ENCODE results near the gene POLR2J. TPM values are rescaled to one million over a fixed set of nuclear protein-coding genes. Genes with fewer than 3 reads are reported as not detected.

The POLR2J gene
- total RNA-seq, 4 donors from 2014 or later, result 9.6 to 24.0 (median 18.9) TPM

DNA sequence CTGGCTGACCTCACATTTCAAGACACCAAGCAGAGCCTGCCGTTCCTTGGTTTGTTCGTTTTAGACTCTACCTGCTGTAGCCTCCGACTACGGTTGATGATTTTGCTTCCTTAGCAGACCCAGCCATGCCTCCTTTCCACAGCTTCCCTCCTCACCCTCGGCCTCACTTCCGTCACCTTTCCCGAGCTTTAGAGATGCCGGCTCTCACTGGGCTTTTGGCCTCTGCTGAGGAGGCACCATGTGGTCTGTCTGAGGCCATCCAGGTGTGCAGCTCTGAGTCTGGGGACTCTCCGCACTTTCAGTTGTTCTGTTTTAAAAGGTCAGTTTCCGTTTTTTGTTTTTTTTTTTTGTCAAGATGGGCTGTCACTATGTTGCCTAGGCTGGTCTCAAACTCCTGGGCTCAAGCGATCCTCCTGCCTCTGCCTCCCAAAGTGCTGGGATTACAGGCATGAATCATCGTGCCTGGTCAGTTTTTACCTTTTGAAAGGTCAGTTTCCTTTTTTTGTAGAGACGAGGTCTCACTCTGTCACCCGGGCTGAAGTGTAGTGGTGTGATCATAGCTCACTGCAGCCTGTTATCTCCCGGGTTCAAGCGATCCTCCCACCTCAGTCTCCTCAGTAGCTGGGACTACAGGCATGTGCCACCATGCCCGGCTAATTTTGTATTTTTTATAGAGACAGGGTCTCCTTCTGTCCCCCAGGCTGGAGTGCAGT is 33.6 kb downstream of the POLR2J start:
- H3K36me3 ChIP-seq, result peaks cover 0 to 75% (median 8%) of the 10 kb centered on the region in 3 donors
- no peak overlapping the region for H3K27ac ChIP-seq
- no peaks in the 10 kb centered on the region for H3K27me3 ChIP-seq
- DNase-seq (ENCODE audit: low spot score in 2 of 2), result no peak
- no peak overlapping the region for H3K4me3 ChIP-seq
- H3K4me1 ChIP-seq, result no peaks in the 10 kb centered on the region
- TF ChIP-seq EP300 (IDR thresholded peaks at IDR 0.05), result no peak
- TF ChIP-seq POLR2A (IDR thresholded peaks at IDR 0.05), result no peak
- TF ChIP-seq CTCF (IDR thresholded peaks at IDR 0.05), result no peak
- 90 to 93% methylated on average over 17 of the region's 17 CpGs for WGBS, 2 donors
- H3K9me3 ChIP-seq, result no peaks in the 10 kb centered on the region

GRCh38 chr7:102439963-102440795 is 38.5 kb downstream of the POLR2J start:
- no peaks in the 10 kb centered on the region for H3K27me3 ChIP-seq
- no peak overlapping the region for H3K4me3 ChIP-seq
- H3K36me3 ChIP-seq, result peaks cover 0 to 58% (median 0%) of the 10 kb centered on the region in 3 donors
- WGBS, 2 donors, result 68 to 76% methylated on average over 17 of the region's 17 CpGs
- H3K27ac ChIP-seq, result no peak overlapping the region
- TF ChIP-seq POLR2A (IDR thresholded peaks at IDR 0.05), result no peak
- no peak for TF ChIP-seq EP300 (IDR thresholded peaks at IDR 0.05)
- TF ChIP-seq CTCF (IDR thresholded peaks at IDR 0.05), result no peak
- H3K4me1 ChIP-seq, result no peaks in the 10 kb centered on the region
- H3K9me3 ChIP-seq, result no peaks in the 10 kb centered on the region
- no peak for DNase-seq (ENCODE audit: low spot score in 2 of 2)

- no peak overlapping the region for H3K27ac ChIP-seq
- DNase-seq (ENCODE audit: low spot score in 2 of 2), result no peak
- 87 to 88% methylated on average over 10 of the region's 10 CpGs for WGBS, 2 donors
- peaks cover 0 to 25% (median 0%) of the 10 kb centered on the region in 3 donors for H3K36me3 ChIP-seq
- H3K27me3 ChIP-seq, result no peaks in the 10 kb centered on the region
- H3K4me1 ChIP-seq, result peaks cover 0 to 25% (median 8%) of the 10 kb centered on the region in 4 donors
- H3K4me3 ChIP-seq, result no peak overlapping the region
- no peaks in the 10 kb centered on the region for H3K9me3 ChIP-seq
- TF ChIP-seq CTCF (IDR thresholded peaks at IDR 0.05), result no peak
- no peak for TF ChIP-seq POLR2A (IDR thresholded peaks at IDR 0.05)
- no peak for TF ChIP-seq EP300 (IDR thresholded peaks at IDR 0.05)
Measured at GRCh38 chr7:102436118-102436517, 42.6 kb downstream of the POLR2J start.

- H3K4me1 ChIP-seq, result peaks cover 0 to 30% (median 10%) of the 10 kb centered on the region in 4 donors
- peak overlapping the region in 3 of 4 donors; percentile 34 to 92 (median 82) for H3K27ac ChIP-seq
- no peak for DNase-seq (ENCODE audit: low spot score in 2 of 2)
- H3K9me3 ChIP-seq, result no peaks in the 10 kb centered on the region
- peaks cover 0 to 5% (median 0%) of the 10 kb centered on the region in 3 donors for H3K36me3 ChIP-seq
- peak overlapping the region; percentile 58 to 96 (median 82) for H3K4me3 ChIP-seq
- TF ChIP-seq CTCF (IDR thresholded peaks at IDR 0.05) (no peak), POLR2A (IDR thresholded peaks at IDR 0.05) (no peak), EP300 (IDR thresholded peaks at IDR 0.05) (no peak)
- 28 to 34% methylated on average over 9 of the region's 9 CpGs for WGBS, 2 donors
- no peaks in the 10 kb centered on the region for H3K27me3 ChIP-seq
Measured at GRCh38 chr7:102434039-102434486, 44.7 kb downstream of the POLR2J start.
